HG03354 (cell line): ENCODE measurements around the gene ITGAV.

Source experiments
- ATAC-seq: cut with Tn5 transposase; IDR thresholded peaks from one replicate; pipeline ENCODE4 v1.9.1; 2021; ENCODE audit warnings: mild to moderate bottlenecking; ENCODE audit not compliant: unreplicated experiment, poor library complexity, severe bottlenecking

ITGAV gene

DNA sequence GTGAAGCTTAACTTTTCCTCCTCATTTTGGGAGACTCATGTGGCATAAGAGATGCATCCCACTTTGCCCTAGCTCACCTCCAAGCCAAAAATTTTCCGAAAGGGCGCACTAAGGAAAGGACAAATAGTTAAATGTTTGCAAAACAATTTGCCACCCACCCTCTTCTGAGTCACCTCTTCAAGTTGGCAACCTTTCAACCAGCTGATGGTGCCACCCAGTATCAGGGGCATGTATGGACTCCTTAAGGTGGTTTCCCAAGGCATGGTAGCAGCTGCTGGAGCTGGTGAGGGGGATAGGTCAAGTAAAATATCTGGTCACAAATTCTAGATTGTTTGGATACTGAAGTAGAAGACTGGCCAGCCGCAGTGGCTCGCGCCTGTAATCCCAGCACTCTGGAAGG is 17.2 kb upstream of the ITGAV start:
- ATAC-seq, result no peak

DNA sequence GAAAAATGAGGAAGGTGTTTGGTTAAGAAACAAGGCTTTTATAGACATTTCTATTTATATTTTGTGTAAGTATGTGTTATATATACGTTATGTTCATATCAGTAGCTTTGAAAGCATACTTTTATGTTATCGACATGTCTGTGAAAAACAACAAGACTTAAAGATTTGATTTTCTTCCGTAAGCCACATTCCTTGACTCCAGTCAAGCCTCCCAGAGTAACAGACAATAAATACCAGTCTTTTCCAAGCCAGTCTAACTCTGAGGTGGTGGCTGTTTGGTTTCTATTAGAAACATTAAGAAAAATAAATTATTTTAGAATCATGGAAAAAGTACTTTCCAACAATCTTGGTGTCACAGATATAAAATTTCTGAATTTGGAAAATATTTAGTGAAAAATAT is 16.3 kb upstream of the ITGAV start:
- ATAC-seq, result no peak

DNA sequence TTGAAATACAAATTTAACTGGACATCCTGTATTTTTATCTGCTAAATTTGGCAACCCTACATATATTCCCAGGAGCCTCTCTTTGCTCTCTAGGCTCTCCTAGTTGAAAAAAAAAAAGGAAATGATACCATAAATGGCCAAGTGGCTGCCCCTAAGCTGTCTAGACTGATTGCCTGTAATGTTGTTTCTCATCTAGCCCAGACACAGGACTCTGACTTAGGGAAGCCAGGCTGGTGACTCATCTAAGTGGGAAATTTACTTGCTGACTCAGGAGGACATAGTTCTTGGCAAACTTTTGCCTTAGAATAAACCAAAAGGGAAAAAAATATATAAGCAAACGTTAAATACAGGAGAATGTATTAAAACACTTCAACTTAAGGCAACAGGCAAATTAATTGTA is 14.6 kb upstream of the ITGAV start:
- peak; percentile 69 for ATAC-seq

DNA sequence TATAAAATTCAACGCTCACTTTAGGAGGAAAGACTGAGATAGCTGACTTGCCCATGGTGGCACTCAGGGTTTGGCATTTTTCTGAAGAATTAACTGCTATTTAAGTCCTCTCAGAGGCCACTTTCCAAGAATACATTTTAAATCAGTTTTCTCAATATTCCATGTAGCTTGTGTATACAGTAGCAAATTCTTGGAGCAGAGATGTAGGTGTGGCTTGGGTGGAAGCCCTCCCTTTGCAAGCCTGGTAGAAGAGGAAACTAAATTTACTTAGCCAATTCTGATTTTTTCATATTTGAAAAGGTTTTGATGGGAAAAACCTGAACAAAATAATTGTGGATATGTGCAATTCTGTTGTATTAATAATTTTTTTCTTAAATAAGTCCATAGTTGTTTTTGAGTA is 14.0 kb upstream of the ITGAV start:
- no peak for ATAC-seq

DNA sequence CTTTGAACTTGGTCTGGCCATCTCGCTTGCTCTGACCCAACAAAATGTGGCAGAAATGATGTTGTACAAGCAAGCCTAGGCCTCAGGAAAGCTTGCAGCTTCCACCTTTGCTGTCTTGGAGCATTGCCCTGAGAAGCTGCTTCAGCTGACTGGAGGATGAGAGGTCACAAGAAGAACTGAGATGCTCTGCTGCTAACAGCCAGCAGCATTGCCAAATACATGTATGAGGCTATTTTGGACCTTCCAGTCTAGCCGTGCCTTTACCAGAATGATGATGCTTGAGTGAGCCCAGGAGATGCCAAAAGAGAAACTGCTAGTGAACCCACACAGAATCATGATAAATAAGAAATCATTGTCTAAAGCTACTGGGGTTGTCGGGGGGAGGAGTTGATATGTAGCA is 13.2 kb upstream of the ITGAV start:
- no peak for ATAC-seq

DNA sequence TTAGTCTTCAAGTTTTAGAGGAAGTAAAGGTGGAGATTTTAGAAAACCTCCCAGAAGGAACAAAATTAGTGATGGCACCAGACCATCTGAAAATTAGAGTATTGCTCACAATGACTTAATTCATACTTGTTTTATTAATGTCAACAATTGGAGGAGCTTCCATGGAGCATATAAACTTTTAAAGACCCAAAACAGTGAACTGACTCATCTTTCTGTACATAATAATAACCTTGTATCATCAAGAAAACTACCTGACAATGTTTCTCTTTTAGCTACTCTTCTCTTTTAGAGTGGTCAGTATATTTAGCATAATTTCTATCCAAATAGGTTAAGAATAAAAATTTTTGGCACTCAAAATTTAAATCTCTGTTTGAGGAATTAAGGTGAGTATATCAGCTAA is 7.2 kb upstream of the ITGAV start:
- ATAC-seq, result no peak

DNA sequence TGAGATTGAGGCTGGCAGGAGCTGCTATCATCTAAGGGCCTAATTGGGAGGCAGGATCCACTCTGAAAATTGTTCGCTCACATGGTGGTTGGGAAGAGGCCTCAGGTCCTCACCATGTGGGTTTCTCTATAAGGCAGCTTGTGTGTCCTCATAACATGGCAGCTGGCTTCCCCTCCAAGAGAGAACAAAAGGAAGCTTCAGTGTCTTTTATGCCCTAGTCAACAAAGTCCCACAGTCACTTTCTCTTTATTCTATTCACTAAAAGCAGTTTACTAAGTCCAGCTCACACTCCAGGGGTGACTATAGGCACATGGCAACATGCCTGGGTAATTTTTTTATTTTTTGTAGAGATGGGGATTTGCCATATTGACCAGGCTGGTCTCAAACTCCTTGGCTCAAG is 5.8 kb upstream of the ITGAV start:
- ATAC-seq, result no peak

DNA sequence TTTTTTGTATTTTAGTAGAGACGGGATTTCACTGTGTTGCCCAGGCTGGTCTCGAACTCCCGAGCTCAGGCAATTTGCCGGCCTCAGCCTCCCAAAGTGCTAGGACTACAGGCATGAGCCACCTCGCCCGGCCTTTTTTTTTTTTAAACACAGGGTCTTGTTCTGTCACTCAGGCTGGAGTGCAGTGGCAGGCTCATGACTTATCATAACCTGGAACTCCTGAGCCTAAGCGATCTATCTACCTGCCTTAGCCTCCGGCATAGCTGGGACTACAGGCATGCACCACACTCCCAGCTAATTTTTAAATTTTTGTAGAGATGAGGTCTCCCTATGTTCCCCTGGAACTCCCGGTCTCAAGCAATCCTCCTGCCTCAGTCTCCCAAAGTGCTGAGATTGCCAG is 1.4 kb upstream of the ITGAV start:
- ATAC-seq, result no peak

DNA sequence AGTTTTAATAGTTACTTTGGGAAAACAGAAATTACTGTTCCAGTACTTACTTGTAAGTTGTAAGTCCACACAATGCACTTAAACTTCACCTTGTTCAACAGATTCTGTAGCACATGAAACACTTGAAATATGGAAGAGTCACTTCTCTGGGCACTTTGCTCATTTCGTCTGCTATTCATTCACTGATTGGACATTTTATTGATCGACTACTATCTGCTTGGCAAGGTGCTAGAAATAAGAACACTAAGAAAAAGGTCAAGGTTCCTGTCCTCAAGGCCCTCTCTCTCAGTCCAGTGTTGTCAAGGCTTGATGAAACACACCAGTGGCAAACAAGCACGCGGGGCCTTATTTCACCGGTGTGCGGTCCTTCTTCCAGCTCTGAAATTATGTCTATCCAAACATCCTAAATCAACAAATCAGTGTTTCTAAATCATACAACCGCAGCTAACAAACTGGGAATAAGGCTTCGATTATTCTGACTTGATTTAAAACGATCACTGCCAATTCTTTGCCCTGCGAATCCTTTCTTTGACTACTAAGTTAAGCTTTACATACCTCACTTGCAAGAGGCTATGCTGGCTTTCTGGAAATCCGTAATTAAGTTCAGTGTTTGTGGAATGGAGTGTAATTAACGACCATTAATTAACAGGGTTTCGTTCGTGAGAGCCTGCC is 780 bp upstream of the ITGAV start:
- ATAC-seq, result peak; percentile 0

DNA sequence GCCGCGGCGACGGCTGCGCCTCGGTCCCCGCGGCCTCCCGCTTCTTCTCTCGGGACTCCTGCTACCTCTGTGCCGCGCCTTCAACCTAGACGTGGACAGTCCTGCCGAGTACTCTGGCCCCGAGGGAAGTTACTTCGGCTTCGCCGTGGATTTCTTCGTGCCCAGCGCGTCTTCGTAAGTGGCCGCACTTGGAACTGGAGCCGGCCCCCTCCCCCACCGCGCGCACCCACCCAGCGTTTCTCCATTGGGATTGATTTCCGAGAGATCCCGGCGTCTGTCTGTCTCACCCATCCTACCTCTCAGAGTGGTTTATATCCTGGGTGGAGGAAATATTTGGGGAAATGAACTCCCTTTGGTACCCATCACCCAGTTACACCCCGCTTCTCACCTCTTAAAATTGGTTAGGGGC is 498 bp downstream of the ITGAV start:
- ATAC-seq, result no peak

DNA sequence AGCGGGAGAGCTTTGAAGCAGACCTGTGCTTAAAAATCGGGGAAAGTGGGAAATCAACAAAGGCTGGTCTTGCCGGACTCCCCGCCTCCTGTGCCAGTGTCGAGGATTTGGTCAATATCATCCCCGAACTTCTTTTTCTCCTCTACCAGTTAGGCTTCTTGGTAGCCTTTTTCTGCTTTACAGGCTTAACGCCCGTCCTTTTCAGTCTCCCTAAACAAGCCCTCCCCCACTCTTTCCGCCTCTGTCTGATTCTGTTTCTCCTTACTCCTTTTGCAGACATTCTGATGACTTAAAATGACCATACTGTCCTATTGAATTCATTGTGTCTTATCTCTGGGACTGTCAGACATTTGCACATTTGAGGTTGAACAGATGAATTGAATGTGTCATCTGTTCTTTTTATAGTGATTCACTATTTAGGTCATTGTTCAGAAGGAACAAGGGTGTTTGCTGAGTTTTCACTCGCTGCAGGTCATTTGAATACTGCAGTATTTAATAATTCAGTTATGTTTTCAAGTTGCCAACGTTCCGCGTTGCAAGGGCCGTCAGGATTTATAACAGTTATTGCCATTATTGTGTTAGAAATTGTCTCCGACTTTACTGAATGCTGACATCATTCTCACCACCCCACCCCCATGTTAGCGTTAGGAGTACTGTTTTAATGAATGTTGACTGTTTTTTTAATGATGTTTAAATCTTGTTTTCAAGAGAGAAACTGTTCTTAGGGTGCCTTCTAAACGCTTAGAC is 1.1 kb downstream of the ITGAV start:
- peak; percentile 17 for ATAC-seq

DNA sequence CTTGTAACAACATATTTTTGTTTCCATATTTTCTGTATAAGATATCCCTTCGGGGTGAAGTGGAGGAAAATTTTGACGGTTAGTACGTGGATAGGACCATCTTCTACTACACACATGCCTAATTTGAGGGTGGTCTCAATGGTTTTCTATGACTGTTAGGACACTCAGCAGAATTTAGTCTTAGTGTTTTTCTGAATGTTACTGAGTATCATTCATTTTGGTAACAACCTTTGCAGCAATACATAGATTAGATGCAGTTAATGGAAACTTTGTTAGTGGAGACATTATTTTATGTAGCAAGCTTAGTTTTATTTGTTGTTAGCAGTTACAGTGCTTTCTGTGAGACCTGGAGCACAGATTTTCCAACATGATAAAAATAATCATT is 1.6 kb downstream of the ITGAV start:
- no peak for ATAC-seq

DNA sequence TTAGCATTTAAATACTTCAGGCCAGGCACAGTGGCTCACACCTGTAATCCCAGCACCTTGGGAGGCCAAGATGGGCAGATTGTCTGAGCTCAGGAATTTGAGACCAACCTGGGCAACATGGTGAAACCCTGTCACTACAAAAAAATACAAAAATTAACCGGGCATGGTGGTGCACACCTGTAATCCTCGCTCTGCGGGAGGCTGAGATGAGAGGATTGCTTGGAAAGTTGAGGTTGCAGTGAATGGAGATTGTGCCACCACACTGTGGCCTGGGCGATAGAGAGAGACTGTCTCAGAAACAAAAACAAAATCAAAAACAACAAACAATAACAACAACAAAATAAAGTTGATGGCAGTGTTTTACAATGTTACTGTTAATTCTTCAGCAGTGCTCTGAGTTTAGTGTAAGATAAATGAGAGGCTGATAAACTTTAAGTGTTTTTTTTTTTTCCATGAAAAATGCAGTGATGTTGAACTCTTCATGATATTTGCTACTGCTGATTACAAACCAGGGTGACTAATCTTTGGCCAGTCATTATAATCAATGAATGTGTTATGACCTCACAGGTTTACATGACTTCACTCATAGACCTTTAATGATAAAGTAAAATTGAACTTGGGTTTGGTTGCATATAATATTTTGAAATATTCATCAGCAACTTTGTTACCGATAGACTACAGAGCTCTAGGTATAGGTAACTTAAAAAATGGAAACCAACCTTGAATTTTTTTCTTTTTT is 2.5 kb downstream of the ITGAV start:
- no peak for ATAC-seq

DNA sequence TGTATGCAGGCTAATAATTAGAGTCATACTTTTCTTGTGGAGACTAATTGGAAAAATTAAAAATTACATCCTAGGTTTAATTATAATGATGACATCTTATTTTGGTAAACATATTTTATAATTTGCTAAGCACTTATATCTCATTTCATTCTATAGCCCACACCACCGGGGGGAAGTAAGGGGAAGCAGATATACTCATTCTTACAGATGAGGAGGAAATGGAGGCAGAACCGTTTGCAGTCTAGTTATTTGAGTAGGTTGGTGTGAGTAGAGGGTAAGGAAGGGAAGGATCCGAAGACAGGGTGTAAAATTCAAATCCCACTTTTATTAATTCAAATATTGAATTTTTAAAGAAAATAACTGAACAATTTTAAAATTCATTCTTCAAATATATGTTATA is 3.7 kb downstream of the ITGAV start:
- ATAC-seq, result no peak

DNA sequence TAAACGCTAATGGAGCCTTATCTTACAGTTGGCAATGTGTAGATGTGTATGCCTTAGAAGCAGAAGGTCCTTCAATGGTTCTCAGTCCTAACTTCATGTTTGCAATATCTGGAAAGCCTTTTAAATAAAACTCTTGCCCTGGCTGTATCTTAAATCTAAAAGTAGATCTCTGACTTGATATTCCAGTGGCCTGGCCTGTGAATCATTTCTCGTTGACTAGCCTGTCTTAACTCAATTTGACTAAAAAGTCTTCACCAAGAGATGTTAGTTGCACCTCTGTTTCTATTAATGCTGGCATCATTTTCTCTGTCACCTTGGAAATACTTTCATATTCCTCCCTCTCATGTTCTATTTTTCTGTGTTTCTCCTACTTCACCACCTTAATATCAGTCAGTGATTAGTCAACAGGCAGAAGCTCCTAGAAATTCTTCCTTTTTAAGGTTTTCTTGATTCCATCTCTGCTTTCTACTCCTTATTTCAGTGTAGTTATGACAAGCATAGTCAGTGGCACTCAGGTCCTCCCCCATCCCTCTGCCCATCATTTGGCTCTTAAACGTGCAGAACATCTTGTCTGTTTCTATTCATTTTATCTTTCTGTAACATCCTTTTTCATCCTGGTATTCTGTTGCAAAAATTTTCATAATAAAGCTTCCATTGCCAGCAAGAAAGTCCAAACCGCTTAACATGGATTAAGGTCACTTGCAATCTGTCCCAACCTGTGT is 4.3 kb downstream of the ITGAV start:
- ATAC-seq, result no peak

DNA sequence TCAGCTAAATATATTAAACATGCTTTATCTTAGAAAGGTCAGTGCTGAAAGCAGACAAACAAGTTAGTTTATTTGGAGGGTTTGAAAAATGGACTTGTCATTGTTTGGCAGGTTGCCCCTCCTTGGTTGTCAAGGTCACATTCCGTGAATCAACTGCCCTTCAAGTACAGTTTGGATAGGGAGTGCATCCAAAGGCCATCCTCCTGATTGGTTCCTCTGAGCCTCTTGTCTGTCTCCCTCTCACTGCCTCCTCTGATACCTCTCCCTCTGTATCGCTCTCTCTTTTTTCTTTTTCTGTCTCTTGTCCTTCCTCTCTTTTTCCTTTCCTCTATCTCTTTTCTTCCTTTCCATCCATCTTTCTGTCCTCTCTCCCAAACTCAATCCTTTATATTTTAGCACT is 5.4 kb downstream of the ITGAV start:
- ATAC-seq, result no peak

DNA sequence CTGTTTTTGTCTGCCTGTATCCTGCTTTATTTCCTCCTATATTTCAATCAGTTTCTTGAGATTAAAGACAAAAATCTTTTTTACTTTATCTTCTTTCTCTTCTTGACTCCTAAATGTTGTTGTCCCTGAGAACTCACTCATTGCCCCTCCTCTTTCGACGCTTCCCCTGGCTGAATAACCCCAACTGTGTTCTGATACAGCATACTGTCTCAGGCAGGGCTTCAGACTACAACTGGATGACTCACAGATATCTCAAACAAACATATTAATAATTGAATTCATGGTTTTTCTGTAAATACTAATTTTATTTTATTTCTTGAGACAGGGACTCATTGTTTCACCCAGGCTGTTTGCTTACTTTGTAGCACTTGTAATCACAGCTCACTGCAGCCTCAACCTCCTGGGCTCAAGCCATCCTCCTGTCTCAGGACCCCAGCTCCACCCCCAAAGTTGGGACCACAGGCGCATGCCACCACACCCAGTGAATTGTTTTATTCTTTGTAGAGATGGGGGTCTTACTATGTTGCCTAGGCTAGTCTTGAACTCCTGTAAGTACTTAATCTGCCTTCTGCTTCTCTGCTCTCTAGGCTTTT is 9.4 kb downstream of the ITGAV start:
- ATAC-seq, result no peak

DNA sequence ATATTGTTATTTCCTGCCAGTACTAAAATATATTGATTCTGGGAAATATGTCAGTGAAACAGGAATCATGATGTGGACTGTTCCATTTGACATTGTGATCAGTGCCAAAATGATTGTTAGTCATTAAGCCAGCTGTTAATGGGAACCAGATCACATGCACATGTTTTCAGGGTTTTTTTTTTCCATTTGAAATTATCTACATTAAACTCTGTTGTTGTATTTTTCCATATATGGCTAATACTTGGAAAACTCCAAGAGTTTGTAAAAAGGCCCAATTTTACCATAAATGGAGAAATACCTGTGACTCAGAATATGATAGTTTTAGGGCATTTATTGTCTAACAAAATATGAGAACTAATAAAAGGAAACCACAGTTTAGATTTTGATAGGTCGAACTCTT is 13.4 kb downstream of the ITGAV start:
- no peak for ATAC-seq

DNA sequence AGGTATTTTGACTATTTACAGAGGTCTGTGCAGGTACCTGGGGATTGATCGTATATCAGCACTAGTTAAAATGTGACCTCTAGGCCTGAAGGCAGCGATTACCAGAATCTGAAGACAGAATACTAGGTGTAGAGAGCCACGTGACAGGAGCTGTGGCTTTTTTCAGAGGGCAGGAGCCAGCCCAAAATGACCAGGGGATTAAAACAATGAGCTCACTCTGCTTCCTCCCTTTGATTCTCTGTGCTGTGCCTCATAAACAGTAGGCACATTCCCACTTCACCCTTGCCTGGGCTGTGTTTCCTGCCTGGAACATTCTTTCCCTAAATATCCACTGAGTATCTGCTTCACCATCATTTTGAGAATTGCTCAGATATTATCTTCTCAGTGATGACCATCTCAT is 15.2 kb downstream of the ITGAV start:
- no peak for ATAC-seq

DNA sequence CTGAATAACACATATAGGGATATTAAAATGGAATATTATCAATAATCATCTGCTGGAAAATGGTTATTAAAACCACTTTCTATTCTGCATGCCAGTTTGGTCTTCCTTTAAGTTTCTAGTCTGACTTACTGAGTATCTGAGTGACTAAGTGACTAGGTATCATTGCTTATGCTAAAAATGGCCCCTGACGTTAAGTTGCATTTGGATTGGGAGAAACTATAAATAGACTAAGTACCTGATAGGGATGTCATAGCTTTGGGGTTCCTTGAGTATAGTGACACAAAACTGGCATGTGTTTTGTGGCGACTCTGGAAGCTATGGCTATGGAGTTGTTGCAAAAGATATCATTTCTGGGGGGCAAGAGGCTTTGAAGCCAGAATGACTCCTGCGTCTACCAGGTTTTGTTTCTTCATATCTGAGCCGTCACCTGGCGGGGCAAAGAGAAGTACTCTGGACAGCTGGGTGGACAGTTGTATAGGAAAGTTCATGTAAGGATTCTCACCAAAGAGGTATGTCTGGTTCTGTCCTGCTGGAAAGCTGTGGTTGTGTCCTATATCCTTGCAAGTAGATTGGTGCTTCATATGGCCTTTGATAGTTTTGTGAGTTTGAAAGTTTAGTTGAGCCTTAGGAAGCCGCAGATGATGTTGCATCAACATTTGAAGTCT is 17.9 kb downstream of the ITGAV start:
- no peak for ATAC-seq
